ENCODE data around the gene BLMH.

Gene BLMH

DNA sequence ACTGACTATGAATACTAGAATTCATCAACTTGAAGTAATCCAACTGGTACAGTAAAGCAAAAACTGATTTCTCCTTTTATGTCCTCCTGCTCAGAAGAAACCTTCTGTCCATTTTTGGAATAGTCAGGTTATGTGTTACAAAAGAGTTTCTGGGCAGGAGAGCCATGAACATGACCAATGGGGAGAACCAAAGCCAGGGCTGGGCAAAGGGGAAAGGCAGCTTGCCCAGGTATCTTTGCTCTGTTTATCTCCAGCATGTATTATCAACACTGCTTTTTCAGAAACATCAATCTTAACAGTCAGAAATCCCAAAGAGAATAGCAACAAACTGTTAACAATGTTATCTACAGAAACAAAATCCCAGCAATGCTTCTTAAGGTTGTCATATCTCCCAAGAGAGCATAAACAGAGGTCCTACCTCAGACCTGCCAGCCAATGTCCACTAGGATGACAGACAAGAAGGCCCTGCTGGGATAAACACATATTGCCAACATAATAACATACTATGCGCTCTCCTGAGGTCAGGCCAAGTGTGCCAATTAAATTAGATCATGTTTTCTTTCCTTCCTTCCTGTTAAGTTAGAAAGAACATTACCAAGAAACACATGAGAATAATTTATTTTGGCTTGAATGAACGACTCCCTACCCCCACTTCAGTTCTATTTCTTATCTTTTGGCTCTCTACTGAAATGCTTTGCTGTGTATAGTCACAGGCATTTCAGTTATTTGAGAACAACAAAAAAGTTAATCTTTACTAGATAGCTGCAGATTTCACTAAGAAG is 28.0 kb downstream of the BLMH start:
- Histone ChIP-seq H4K20me1 (ENCODE audit: control insufficient read depth, insufficient read depth, low read depth, low read length) (peaks cover 7% of the 10 kb centered on the region; the same call in 1 of the 2 replicates), H3K4me3 (ENCODE audit: low read length) (no peak overlapping the region), H3K27me3 (ENCODE audit: control insufficient read depth, low read length) (no peaks in the 10 kb centered on the region), H3K4me2 (ENCODE audit: low read length) (no peak overlapping the region), H3K9me2 (replicated peaks; ENCODE audit: control insufficient read depth, low read length) (no peaks in the 10 kb centered on the region), H3K36me3 (ENCODE audit: control insufficient read depth, low read length) (peaks cover 88% of the 10 kb centered on the region), H3K79me2 (ENCODE audit: control insufficient read depth, low read length) (peaks cover 2% of the 10 kb centered on the region; the same call in 1 of the 2 replicates), H3F3A (ENCODE audit: control insufficient read depth, insufficient read depth) (no peaks in the 10 kb centered on the region), H3K27ac (ENCODE audit: low read depth, low read length) (no peak overlapping the region), H3K9me3 (ENCODE audit: control insufficient read depth, insufficient read depth, low read length) (no peaks in the 10 kb centered on the region), H3K4me1 (ENCODE audit: control insufficient read depth, low read length) (no peaks in the 10 kb centered on the region)
- TF ChIP-seq, protein P1, sequence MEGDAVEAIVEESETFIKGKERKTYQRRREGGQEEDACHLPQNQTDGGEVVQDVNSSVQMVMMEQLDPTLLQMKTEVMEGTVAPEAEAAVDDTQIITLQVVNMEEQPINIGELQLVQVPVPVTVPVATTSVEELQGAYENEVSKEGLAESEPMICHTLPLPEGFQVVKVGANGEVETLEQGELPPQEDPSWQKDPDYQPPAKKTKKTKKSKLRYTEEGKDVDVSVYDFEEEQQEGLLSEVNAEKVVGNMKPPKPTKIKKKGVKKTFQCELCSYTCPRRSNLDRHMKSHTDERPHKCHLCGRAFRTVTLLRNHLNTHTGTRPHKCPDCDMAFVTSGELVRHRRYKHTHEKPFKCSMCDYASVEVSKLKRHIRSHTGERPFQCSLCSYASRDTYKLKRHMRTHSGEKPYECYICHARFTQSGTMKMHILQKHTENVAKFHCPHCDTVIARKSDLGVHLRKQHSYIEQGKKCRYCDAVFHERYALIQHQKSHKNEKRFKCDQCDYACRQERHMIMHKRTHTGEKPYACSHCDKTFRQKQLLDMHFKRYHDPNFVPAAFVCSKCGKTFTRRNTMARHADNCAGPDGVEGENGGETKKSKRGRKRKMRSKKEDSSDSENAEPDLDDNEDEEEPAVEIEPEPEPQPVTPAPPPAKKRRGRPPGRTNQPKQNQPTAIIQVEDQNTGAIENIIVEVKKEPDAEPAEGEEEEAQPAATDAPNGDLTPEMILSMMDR (IDR thresholded peaks at IDR 0.05; ENCODE audit: low read depth, low read length, poor library complexity, severe bottlenecking) = no peak
- no peak for TF ChIP-seq EZH2phosphoT487 (IDR thresholded peaks at IDR 0.05; ENCODE audit: borderline replicate concordance, low read length)

DNA sequence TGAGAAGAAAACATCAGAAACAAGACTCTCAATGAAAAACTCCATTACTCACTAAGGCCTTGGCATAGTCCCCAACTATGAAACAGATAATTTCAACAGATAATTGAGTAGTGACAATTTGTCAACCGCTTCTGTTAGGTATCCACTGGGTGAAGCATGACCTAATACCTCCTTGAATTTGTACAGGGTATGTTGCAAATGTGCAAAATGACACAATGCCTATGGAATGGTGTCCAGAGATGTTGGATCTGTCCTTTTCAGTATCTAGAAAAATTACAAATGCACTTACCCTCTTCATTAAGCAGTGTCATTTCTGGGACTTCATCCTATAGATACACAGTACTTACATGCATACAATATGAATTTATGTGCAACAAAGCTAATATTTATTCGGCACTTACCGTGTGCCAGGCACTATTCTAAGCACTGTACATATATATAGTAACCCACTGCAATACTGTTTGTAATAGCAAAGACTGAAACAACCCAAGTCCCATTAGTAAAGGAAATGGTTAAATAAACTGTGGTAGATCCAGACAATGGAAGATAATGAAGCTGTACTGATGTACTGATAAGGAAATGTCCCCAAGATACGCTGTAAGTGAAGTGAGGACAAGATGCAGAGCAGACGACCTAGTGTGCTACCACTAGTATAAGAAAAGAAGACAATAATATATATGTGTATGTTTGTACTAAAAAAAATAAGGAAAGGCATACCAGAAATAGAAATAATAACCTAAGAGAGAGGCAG is 34.8 kb downstream of the BLMH start:
- Histone ChIP-seq H3K4me3 (ENCODE audit: low read length) (no peak overlapping the region), H3K36me3 (ENCODE audit: control insufficient read depth, low read length) (peaks cover 78% of the 10 kb centered on the region)

DNA sequence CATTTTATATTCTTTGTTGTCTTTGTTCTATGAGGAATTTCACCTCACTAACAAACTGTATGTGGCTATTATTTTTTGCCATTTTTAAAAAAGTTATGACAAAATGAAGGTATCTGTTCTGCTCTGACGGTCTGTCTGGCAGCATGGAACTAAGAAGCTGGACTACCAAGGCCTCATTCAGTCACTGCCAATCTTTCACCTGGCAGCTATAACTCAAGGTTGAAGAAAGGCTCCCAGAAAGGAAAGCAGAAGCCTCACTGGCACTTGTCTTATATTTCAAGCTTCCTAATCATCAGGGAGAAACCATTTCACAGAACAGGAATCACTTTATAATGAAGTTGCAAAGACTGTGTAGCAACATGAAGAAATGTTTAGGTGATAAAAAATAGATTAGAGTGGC is 37.6 kb downstream of the BLMH start:
- peaks cover 78% of the 10 kb centered on the region for H3K36me3 ChIP-seq (ENCODE audit: control insufficient read depth, low read length)
- TF ChIP-seq, protein P1 (IDR thresholded peaks at IDR 0.05; ENCODE audit: low read depth, low read length, poor library complexity, severe bottlenecking) = no peak
- no peak for TF ChIP-seq EZH2phosphoT487 (IDR thresholded peaks at IDR 0.05; ENCODE audit: borderline replicate concordance, low read length)
- H3K79me2 ChIP-seq (ENCODE audit: control insufficient read depth, low read length) = no peaks in the 10 kb centered on the region
- H3F3A ChIP-seq (ENCODE audit: control insufficient read depth, insufficient read depth) = no peaks in the 10 kb centered on the region; the same call in 1 of the 2 replicates
- no peak overlapping the region for H3K4me2 ChIP-seq (ENCODE audit: low read length)
- no peak overlapping the region for H3K4me3 ChIP-seq (ENCODE audit: low read length)
- H3K4me1 ChIP-seq (ENCODE audit: control insufficient read depth, low read length) = no peaks in the 10 kb centered on the region
- H3K9me3 ChIP-seq (ENCODE audit: control insufficient read depth, insufficient read depth, low read length) = no peaks in the 10 kb centered on the region
- no peaks in the 10 kb centered on the region for H3K9me2 ChIP-seq (replicated peaks; ENCODE audit: control insufficient read depth, low read length)
- no peak overlapping the region for H3K27ac ChIP-seq (ENCODE audit: low read depth, low read length)
- no peaks in the 10 kb centered on the region for H3K27me3 ChIP-seq (ENCODE audit: control insufficient read depth, low read length)
- H4K20me1 ChIP-seq (ENCODE audit: control insufficient read depth, insufficient read depth, low read depth, low read length) = no peaks in the 10 kb centered on the region

More for the DNA sequence above, 34.8 kb downstream of the BLMH start:
- H3K27ac ChIP-seq (ENCODE audit: low read depth, low read length) = no peak overlapping the region
- no peaks in the 10 kb centered on the region for H3K4me1 ChIP-seq (ENCODE audit: control insufficient read depth, low read length)
- H3K9me2 ChIP-seq (replicated peaks; ENCODE audit: control insufficient read depth, low read length) = no peaks in the 10 kb centered on the region
- no peaks in the 10 kb centered on the region for H3K79me2 ChIP-seq (ENCODE audit: control insufficient read depth, low read length)
- no peaks in the 10 kb centered on the region; the same call in 1 of the 2 replicates for H3F3A ChIP-seq (ENCODE audit: control insufficient read depth, insufficient read depth)
- H3K4me2 ChIP-seq (ENCODE audit: low read length) = no peak overlapping the region
- no peaks in the 10 kb centered on the region for H3K27me3 ChIP-seq (ENCODE audit: control insufficient read depth, low read length)
- H4K20me1 ChIP-seq (ENCODE audit: control insufficient read depth, insufficient read depth, low read depth, low read length) = peaks cover 7% of the 10 kb centered on the region; the same call in 1 of the 2 replicates
- no peak for TF ChIP-seq EZH2phosphoT487 (IDR thresholded peaks at IDR 0.05; ENCODE audit: borderline replicate concordance, low read length)
- TF ChIP-seq, protein P1 (IDR thresholded peaks at IDR 0.05; ENCODE audit: low read depth, low read length, poor library complexity, severe bottlenecking) = no peak
- H3K9me3 ChIP-seq (ENCODE audit: control insufficient read depth, insufficient read depth, low read length) = no peaks in the 10 kb centered on the region

Measured in DOHH2 (cell line).